GM18861 (cell line): ENCODE data around the gene NUDC.
"Not testable (repeated sequence)": the region's sequence is repeated elsewhere in the genome, so short reads cannot be mapped to it uniquely, and the experiment has no call there.

Source experiments
- ATAC-seq: cut with Tn5 transposase; IDR thresholded peaks from one replicate; pipeline ENCODE4 v1.9.1; 2021; ENCODE audit not compliant: unreplicated experiment

Gene NUDC

DNA sequence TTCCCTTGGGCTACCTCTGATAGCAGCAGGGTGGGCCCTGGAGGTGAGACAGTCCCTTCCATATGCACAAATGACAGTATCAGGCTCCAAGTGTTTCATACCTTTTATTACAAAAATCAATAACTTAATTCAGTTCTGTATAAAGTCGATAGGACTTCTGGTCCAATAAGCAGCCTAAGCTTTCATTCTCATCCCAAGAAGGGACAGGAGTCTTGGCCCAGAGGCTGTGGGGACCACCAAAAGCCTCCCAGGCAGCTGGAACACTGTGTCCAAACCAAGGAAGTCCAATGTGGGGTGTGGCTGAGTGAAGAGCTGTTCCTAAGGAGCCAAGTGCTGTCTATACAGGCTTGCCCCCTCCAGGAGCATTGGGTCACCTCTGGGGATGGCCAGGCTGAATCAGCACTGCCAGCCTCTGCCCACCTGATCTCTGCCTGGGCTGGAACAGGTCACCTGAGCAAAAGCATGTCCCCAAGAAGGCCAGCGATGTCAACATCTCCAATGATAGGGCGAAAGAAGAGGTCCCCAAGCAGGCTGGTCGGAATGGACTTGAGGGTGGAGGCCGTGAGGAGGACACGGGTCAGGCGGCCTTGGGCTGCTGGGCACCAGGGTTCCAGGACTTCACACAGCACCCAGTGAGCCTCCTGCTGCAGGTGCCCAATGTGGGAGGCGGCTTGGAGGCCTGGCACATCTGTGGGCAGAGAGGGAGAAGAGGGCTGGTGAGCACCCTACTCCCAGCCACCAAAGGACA lies 10.0 kb upstream of the NUDC start:
- no peak for ATAC-seq

DNA sequence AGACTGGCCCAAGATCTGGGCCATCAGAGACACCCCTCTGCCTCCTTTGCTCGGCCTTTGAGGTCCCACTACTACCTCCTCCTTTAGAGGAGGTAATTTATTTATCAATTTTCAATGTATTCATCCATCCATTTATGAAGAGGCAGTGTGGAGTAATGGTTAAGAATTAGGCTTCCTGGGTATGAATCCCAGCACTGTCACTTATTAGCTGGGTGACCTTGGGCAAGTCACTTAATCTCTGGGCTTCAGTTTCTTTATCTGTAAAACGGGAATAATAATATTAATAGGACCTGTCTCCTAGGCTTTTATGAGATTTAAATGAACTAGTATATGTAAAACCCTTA lies 9.4 kb upstream of the NUDC start:
- ATAC-seq = no peak

DNA sequence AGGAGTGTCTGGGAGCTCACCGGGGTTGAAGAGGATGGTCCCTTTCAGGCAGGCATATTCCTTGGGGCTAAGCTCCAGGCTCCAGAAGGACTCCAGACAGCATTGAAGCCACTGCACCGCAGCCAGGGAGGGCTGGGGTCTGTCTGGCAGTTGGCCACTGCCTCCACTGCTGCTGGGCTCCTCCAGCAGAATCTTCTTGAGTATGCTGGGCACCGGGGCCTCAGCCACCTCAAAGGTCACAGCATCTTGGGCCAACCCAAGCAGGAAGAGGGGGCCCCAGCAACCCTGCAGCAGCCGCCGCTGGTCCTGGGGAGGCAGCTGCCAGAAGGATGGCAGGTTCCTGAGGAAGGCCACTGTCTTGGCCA lies 8.2 kb upstream of the NUDC start:
- ATAC-seq = no peak

DNA sequence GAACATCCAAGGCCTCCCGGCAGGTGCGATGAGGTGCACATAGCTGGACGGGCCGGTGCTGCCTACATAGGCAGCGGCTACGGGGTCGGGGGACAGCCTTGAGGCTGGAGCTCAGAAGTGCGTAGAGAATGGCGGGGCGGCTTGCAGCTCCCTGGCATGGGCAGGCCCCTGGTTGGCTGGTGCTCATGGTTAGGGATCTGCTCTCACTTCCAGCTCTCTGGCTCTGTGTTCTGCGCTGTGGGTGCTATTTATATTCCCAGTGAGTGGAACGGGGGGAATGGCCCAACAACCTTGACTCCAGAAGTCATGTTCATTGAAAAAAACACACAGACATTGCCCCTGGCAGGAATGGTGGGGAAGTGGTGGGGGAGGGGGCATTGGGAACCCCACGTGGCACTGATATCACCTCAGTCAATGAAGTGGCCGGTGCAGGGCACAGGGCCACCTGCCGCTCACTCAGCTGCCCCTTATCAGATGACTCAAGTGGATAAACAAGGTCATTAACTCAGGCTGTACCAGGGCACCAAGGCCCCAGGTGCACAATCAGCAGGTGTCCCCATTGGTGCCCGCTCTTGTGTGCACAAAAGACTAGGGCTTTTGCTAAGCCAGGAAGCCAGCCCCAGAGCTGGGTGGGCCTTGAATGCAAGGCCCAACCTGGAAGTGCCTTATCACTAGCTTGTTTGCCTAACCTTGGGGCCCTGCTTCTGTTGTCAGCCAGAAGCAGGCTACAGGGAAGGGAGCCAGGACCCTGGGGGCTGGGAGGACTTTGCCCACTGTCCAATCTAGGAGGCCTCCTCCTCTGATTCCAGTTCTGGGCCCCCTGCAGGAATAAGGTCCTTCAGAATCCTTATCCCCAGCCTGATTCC lies 7.6 kb upstream of the NUDC start, which contains the start of gene NR0B2:
Gene NR0B2, minus strand, starts transcription at position 222 of the 866 bp plus-strand sequence. Its CDS starts 35 bp downstream, at position 187.
- no peak for ATAC-seq

DNA sequence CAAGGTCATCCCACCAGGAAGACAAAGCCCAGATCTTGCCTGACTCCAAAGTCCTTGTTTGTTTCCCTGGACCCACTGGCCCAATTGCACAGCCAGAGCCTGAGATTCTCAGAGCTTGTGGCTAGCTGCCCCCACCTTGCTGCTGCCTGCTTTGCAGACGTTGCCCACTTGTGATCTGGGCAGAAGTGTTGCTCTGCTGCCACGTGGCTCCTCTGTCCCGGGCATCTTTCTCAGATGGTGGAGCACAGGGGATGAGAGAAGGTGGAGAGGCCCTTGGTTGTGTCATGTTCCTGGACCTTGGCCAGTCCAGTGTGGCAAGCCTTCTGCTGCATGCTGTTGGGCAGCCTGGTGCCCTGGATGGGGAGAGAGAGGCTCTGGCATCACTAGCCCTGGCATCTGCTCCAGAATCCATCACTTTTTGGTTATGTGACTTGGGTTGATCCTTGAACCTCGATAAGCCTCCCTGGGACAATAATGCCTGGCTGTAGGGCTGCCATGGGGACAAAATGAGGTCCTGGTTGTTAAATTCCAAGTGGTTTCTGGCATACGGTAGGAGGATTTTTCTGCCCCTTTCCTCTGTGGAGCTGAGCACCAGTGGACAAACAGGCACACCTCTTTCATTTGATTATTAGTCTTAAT lies 6.2 kb upstream of the NUDC start:
- no peak for ATAC-seq

DNA sequence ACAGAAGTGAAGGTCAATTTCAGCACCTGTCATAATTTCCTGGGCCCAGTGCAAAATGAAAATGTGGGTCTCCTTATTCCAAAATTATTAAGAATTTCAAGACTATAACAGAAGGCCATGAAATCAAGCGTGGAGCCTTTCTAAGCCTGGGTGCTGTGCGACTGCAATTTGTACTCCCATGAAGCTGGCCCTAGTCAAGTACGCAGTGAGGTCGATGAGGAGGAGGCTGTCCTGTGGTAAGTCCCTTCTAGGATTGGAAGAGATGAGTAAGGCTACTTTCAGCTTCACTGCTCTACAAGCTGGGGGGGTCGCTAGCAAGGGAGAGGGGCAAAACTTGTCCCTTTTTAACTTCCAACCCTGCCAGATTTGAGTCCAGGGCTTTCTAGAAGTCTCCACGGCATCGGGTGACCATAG lies 410 bp upstream of the NUDC start:
- peak; percentile 8 for ATAC-seq

- no peak for ATAC-seq
These were observed 837 bp downstream of the NUDC start for GRCh38 chr1:26922431-26922729.

DNA sequence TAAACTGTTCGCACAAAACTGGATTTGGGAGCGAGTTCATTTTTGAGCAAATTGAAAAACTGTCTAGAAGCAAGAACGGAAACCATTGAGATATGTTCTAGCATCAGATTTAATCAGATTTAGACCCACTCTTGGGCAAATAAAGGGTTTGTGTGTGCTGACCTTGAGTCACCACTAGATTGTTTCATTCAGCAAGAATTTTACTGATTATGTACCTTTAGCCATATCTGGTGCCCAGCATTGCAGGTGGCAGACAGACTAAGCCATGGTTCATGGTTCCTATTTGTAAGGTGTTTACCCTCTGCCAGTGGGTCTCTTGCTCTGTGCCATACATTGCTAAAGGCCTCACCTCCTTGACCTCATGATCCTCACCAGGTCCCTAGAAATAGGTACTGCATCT lies 1.4 kb downstream of the NUDC start:
- no peak for ATAC-seq

GRCh38 chr1:26923711-26924110 lies 2.2 kb downstream of the NUDC start:
- no peak for ATAC-seq

- peak; percentile 57 for ATAC-seq
These were observed 11.0 kb downstream of the NUDC start for GRCh38 chr1:26932531-26932930.

GRCh38 chr1:26936823-26937222 lies 15.3 kb downstream of the NUDC start:
- no peak for ATAC-seq

- ATAC-seq = no peak
These were observed 16.6 kb downstream of the NUDC start for GRCh38 chr1:26938004-26938658.

GRCh38 chr1:26938659-26939025 lies 17.1 kb downstream of the NUDC start:
- ATAC-seq = no peak

- no peak for ATAC-seq
These were observed 19.8 kb downstream of the NUDC start for GRCh38 chr1:26941311-26941710.

DNA sequence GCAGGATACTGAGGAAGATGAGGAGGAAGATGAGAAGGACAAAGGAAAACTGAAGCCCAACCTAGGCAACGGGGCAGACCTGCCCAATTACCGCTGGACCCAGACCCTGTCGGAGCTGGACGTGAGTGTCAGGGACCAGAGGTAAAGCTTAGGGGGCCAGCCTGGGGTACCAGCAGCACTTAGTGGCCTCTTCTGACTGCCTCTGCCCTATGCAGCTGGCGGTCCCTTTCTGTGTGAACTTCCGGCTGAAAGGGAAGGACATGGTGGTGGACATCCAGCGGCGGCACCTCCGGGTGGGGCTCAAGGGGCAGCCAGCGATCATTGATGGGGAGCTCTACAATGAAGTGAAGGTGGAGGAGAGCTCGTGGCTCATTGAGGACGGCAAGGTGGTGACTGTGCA lies 21.1 kb downstream of the NUDC start:
- no peak for ATAC-seq

DNA sequence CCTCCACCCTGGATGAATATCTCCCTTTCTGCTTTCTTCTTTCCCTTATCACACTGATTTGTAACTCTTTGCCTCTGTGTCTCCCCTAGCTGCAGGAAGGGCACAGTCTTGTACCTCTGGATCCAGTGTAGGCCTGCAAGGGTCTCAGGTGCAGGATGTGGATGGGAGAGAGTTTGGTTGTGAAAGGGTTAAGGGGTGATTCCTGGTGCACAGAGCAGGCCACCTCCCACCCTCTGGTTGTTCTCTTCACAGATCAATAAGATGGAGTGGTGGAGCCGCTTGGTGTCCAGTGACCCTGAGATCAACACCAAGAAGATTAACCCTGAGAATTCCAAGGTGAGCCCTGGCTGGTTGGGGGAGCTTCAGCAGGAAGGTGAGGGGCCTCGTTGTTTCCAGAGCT lies 23.6 kb downstream of the NUDC start:
- no peak for ATAC-seq

GRCh38 chr1:26945728-26946127 lies 24.2 kb downstream of the NUDC start:
- no peak for ATAC-seq

DNA sequence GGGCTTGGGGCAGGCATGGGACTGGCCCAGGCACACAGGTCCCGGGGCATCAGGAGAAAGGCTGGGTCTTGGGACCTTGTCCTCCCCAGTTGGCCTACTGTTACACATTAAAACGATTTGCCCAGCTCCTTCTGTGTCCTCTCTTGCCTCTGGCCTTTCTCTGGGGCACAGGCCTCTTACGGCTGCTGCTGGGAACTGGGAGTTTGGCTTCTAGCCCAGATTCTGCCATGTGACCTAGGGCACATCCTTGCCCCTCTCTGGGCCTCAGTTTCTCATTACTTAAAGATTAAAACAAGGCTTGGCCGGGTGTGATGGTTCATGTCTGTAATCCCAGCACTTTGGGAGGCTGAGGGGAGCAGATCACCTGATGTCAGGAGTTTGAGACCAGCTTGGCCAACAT lies 24.7 kb downstream of the NUDC start:
- no peak for ATAC-seq

- ATAC-seq = not testable (repeated sequence)
These were observed 27.1 kb downstream of the NUDC start for GRCh38 chr1:26948725-26949057.

DNA sequence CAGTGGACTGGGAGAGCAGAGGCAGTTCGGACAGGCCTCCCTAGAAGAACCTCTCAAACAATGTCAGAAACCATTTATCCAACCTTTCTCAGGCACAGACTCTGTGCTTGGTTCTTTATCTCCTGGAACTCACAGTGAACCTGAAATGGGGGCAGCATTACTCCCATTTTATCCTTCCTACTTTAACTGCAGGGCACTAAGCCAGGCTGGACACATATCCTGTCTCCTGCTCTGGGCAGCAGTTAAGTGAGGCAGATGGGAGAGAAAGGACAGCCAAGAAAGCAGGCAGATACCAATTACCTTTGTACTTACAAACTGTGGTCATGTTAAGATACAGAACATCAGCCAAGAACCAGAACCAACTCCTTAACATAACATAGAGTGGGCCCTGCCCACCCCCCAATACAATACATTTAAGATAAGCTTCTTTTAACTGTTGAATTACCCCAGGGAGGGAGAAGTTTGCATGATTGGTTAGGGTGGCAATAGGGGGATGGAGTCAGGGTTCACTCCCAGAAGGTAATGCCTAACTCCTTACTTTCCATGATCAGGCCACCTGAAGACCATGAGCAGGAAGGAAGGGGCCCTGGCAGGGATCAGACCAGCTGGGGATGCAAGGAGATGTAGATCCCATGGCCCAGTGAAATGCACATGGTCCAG lies 27.9 kb downstream of the NUDC start:
- ATAC-seq = no peak

DNA sequence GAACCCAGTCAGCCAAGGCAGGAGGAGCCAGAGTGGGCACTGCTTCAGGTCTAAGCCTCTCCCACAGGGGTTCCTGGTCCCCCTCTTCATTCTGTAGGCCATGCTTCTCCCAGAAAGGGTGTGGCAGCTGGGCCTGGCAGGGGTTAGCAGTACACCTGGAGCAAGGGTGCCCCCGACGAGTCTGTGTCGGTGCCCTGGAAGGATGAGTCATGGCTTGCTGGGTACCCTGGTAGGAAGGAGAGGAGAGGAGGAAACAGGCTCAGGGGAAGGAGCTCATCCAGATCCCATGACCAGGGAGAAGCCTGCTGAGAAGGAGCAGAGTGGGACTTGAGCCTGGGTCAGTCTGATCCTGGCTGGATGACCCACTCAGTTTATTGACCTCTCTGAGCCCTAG lies 28.4 kb downstream of the NUDC start:
- ATAC-seq = no peak
